Measurements from ENCODE around the gene EIF4B.

DNA sequence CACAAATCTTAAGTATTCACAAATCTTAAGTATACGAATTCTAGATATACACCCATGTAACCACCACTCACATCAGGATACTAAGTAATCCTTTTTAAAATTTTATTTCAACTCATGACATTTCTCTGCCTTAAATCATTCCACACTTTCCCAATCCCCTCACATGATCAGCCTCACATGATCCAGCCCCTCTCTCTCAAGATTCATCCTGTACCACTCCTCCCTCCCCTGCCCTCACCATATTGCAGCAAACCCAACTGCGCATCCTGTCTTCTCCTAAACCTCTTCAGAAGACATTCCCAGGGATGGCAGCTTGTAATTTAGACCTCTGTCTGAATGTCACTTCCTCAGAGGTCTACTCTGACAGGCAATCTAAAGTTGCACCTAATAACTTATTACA lies 1.7 kb upstream of the EIF4B start:
- TF ChIP-seq, protein P1, sequence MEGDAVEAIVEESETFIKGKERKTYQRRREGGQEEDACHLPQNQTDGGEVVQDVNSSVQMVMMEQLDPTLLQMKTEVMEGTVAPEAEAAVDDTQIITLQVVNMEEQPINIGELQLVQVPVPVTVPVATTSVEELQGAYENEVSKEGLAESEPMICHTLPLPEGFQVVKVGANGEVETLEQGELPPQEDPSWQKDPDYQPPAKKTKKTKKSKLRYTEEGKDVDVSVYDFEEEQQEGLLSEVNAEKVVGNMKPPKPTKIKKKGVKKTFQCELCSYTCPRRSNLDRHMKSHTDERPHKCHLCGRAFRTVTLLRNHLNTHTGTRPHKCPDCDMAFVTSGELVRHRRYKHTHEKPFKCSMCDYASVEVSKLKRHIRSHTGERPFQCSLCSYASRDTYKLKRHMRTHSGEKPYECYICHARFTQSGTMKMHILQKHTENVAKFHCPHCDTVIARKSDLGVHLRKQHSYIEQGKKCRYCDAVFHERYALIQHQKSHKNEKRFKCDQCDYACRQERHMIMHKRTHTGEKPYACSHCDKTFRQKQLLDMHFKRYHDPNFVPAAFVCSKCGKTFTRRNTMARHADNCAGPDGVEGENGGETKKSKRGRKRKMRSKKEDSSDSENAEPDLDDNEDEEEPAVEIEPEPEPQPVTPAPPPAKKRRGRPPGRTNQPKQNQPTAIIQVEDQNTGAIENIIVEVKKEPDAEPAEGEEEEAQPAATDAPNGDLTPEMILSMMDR (IDR thresholded peaks at IDR 0.05), result no peak
- TF ChIP-seq REST (IDR thresholded peaks at IDR 0.05; ENCODE audit: insufficient read depth in 1 of 2, low read depth in 2 of 2, low read length in 1 of 2), result no peak
- TF ChIP-seq POLR2AphosphoS5 (IDR thresholded peaks at IDR 0.05; ENCODE audit: low read depth, low read length), result no peak
- TF ChIP-seq SIN3A (IDR thresholded peaks at IDR 0.05; ENCODE audit: borderline replicate concordance, insufficient read depth, low read depth, low read length), result no peak
- TF ChIP-seq TCF7L2 (IDR thresholded peaks at IDR 0.05; ENCODE audit: low read depth, low read length), result no peak
